SK-N-SH treated with all-trans-retinoic acid at 6 μM for 48 hours (cell line): ENCODE measurements around the gene HIGD2A.

Experiments
- ARNTL ChIP-seq: fragments of 450-650 bp; formaldehyde crosslinking; IDR thresholded peaks from 2 replicates; pipeline ENCODE4 v1.5.0; 2020; ENCODE audit warnings: low read depth, mild to moderate bottlenecking, moderate library complexity, borderline replicate concordance
- CSDC2 ChIP-seq: fragments of 250-450 bp; sonication (Bioruptor Pico); IDR thresholded peaks from 2 replicates; pipeline ENCODE4 v1.5.0; 2020; ENCODE audit warnings: mild to moderate bottlenecking, moderate library complexity
- PATZ1 ChIP-seq: fragments of 250-450 bp; sonication (Bioruptor Pico); IDR thresholded peaks from 2 replicates; pipeline ENCODE4 v1.8.0; 2020; ENCODE audit warnings: mild to moderate bottlenecking, moderate library complexity, borderline replicate concordance
- ZC3H10 ChIP-seq: fragments of 250-450 bp; sonication (Bioruptor Pico); IDR thresholded peaks from 2 replicates; pipeline ENCODE4 v1.5.1; 2021; ENCODE audit warnings: mild to moderate bottlenecking, moderate library complexity
- ZFP3 ChIP-seq: fragments of 250-450 bp; sonication (Bioruptor Pico); IDR thresholded peaks from 2 replicates; pipeline ENCODE4 v1.5.0; 2020; ENCODE audit warnings: mild to moderate bottlenecking, moderate library complexity
- ZFP30 ChIP-seq: fragments of 450-650 bp; formaldehyde crosslinking; IDR thresholded peaks from 2 replicates; pipeline ENCODE4 v1.5.0; 2022; ENCODE audit warnings: mild to moderate bottlenecking, moderate library complexity
- TF ChIP-seq, protein P1 (sequence below): fragments of 250-450 bp; sonication (Bioruptor Pico); IDR thresholded peaks from 2 replicates; pipeline ENCODE4 v1.5.1; 2020; ENCODE audit warnings: low read depth, mild to moderate bottlenecking, moderate library complexity

GRCh38 chr5:176394096-176394495 is 5.5 kb downstream of the HIGD2A start:
- TF ChIP-seq ZC3H10 (no peak), ZFP3 (CRISPR knock-in tag) (no peak), CSDC2 (no peak), PATZ1 (no peak), ZFP30 (no peak), ARNTL (no peak)
- TF ChIP-seq, protein P1, sequence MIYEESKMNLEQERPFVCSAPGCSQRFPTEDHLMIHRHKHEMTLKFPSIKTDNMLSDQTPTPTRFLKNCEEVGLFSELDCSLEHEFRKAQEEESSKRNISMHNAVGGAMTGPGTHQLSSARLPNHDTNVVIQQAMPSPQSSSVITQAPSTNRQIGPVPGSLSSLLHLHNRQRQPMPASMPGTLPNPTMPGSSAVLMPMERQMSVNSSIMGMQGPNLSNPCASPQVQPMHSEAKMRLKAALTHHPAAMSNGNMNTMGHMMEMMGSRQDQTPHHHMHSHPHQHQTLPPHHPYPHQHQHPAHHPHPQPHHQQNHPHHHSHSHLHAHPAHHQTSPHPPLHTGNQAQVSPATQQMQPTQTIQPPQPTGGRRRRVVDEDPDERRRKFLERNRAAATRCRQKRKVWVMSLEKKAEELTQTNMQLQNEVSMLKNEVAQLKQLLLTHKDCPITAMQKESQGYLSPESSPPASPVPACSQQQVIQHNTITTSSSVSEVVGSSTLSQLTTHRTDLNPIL = no peak
